OCI-LY7 (cell line): Measurements from ENCODE around the gene RSPH4A. TPM values are rescaled to one million over a fixed set of nuclear protein-coding genes. Genes with fewer than 3 reads are reported as not detected.
A peak's percentile ranks its signal among the peaks of the same experiment; 100 is the strongest.

Experiments
- BruUV-seq: library from RNA; stranded (reverse); fragments of 400-500 nt; replicated peaks from 2 replicates; lab custom pipeline; 2021; lab: Mats Ljungman, UMichigan
- CTCF ChIA-PET: fragments of 300-600 bp; sonication (Branson Sonifier 250); formaldehyde crosslinking; loops from one replicate; lab custom pipeline; 2022; ENCODE audit warnings: antibody characterized with exemption; ENCODE audit not compliant: unreplicated experiment; lab: Charles Lee
- POLR2A ChIA-PET: fragments of 300-600 bp; sonication (Branson Sonifier 250); formaldehyde crosslinking; loops from one replicate; lab custom pipeline; 2022; ENCODE audit warnings: antibody characterized with exemption; lab: Charles Lee
- DNase-seq: peaks from one replicate; pipeline ENCODE4 v3.0.0-alpha.2; 2015; ENCODE audit warnings: low spot score
- H2AFZ ChIP-seq: fragments of 200-600 bp; sonication (generic), shearing (Covaris generic); 2 replicates; pipeline ENCODE4 v1.6.1; 2014; ENCODE audit warnings: mild to moderate bottlenecking, antibody characterized with exemption, low read length, moderate library complexity
- H3K27ac ChIP-seq: fragments of 200-600 bp; sonication (generic); 2 replicates; pipeline ENCODE4 v1.5.1; 2014; ENCODE audit warnings: mixed run types, low read depth, mild to moderate bottlenecking, moderate library complexity, low read length, inconsistent platforms; ENCODE audit not compliant: poor library complexity, severe bottlenecking
- H3K36me3 ChIP-seq: fragments of 200-600 bp; sonication (generic); 2 replicates; pipeline ENCODE4 v1.6.1; 2014; ENCODE audit warnings: mild to moderate bottlenecking, antibody characterized with exemption, low read length, moderate library complexity, mixed read lengths; ENCODE audit not compliant: insufficient read depth
- H3K4me1 ChIP-seq: fragments of 200-600 bp; sonication (generic); 2 replicates; pipeline ENCODE4 v1.5.1; 2014; ENCODE audit warnings: mild to moderate bottlenecking, low read length; ENCODE audit not compliant: insufficient read depth, poor library complexity, severe bottlenecking
- H3K4me2 ChIP-seq: fragments of 200-600 bp; sonication (generic); 2 replicates; pipeline ENCODE4 v1.6.1; 2014; ENCODE audit warnings: mild to moderate bottlenecking, low read length
- H3K4me3 ChIP-seq: fragments of 200-600 bp; sonication (generic); 2 replicates; pipeline ENCODE4 v1.5.1; 2014; ENCODE audit warnings: mild to moderate bottlenecking, low read depth, low read length; ENCODE audit not compliant: poor library complexity, severe bottlenecking
- H3K79me2 ChIP-seq: fragments of 200-600 bp; sonication (generic); 2 replicates; pipeline ENCODE4 v1.6.1; 2016; ENCODE audit warnings: low read depth, mild to moderate bottlenecking, low read length, moderate library complexity, mixed read lengths; ENCODE audit not compliant: insufficient read depth
- H3K9me2 ChIP-seq: fragments of 200-600 bp; sonication (generic); 2 replicates; pipeline ENCODE4 v1.6.1; 2016; ENCODE audit warnings: mild to moderate bottlenecking, low read length, mixed read lengths; ENCODE audit not compliant: insufficient read depth
- H3K9me3 ChIP-seq: fragments of 200-600 bp; sonication (generic); 2 replicates; pipeline ENCODE4 v1.6.1; 2014; ENCODE audit warnings: mild to moderate bottlenecking, mixed run types, low read length, mixed read lengths
- H4K20me1 ChIP-seq: fragments of 200-600 bp; sonication (generic); 2 replicates; pipeline ENCODE4 v1.6.1; 2014; ENCODE audit warnings: mild to moderate bottlenecking, antibody characterized with exemption, low read length, moderate library complexity, mixed read lengths; ENCODE audit not compliant: insufficient read depth
- EZH2phosphoT487 ChIP-seq: fragments of 200-600 bp; sonication (generic); IDR thresholded peaks from 2 replicates; pipeline ENCODE4 v1.6.1; 2018; ENCODE audit warnings: low read depth, borderline replicate concordance, mild to moderate bottlenecking, mixed run types, antibody characterized with exemption, low read length, moderate library complexity, mixed read lengths
- intact Hi-C: fragments of 100-400 bp; cut with micrococcal nuclease; formaldehyde crosslinking; loops from one replicate; pipeline ENCODE4 v1.10.0; 2022; ENCODE audit not compliant: unreplicated experiment
- total RNA-seq, 2 experiments: library from RNA; depleted of rRNA in 1 of 2; stranded (reverse); fragments of >200 nt in 1 of 2; shearing (Covaris generic) in 1 of 2; gene quantifications; 2 replicates each; pipeline ENCODE4 v1.2.3, GENCODE V29; 2014 to 2022
- TF ChIP-seq, protein P1 (sequence below): fragments of 200-600 bp; sonication (generic); conservative IDR thresholded peaks from 2 replicates; pipeline ENCODE4 v1.5.1; 2014; ENCODE audit warnings: mild to moderate bottlenecking, antibody characterized with exemption, low read length, moderate library complexity, mixed read lengths

Gene RSPH4A
- total RNA-seq, 2 experiments from 2014 or later = 0.16 TPM; not detected in 1

DNA sequence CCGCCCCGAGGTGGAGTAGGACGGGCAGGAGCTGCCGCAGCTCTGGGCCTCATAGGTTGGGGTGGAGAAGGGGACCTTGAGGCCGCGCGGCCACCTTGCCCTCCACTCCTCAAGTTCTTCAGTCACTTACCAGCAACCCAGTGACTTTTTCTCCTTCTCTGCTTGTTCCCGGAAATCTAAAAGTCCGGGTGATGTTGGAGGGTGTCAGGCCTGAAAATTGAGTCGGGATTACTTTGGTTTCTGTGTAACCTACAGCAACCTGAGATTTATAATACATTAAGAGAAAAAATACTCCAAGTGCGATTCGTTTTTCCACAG is 44.6 kb upstream of the RSPH4A start:
- CTCF ChIA-PET = interaction anchor here (0.6 to 2.0 kb wide), 6 partner anchors 11 to 354 kb away, joined by 3 to 8 read pairs (median 4); no protein-coding TSS in a partner anchor
- H3K9me3 ChIP-seq = no peaks in the 10 kb centered on the region
- H3K4me2 ChIP-seq = peak overlapping the region; percentile 97
- peaks cover 31% of the 10 kb centered on the region for H3K36me3 ChIP-seq
- peak overlapping the region; percentile 91 for H3K4me3 ChIP-seq
- POLR2A ChIA-PET = interaction anchor here (0.6 to 2.2 kb wide), 16 partner anchors 9 to 484 kb away, joined by 3 to 16 read pairs (median 4); partner anchors contain the start of genes KPNA5, TSPYL1 and ZUP1
- no peak for DNase-seq
- peaks cover 16% of the 10 kb centered on the region; the same call in 1 of the 2 replicates for H4K20me1 ChIP-seq
- peak overlapping the region; percentile 60 for H2AFZ ChIP-seq
- H3K79me2 ChIP-seq = peaks cover 65% of the 10 kb centered on the region
- no peaks in the 10 kb centered on the region for H3K9me2 ChIP-seq
- BruUV-seq = TSS peak; percentile 58
- intact Hi-C loops = loop anchor here (1.0 to 10.0 kb wide), 8 partner anchors 76 to 1106 kb away; partner anchors contain the start of genes KPNA5, NT5DC1, NUS1 and ZUP1
- TF ChIP-seq EZH2phosphoT487 = no peak
- H3K27ac ChIP-seq = peak overlapping the region; percentile 72
- peaks cover 36% of the 10 kb centered on the region for H3K4me1 ChIP-seq

DNA sequence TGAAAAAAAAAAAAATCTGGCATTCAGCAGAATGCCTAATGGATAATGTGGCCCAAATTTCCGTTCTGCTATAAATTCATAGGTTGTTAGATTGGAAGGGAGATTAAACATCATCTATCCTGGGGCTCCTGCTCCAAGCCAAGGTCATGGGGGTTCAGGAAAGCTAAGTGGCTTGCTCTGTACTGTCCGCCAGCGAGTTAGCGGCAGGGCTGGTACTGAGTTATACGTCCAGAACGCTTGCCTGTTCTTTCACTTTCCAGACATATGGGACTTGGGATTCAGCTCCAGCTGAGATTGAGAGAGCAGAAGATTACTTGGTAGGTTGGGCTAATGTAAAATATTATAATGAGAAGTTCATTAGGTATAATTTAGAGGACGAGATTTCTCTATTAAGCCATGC is 44.1 kb upstream of the RSPH4A start:
- peaks cover 36% of the 10 kb centered on the region for H3K4me1 ChIP-seq
- TF ChIP-seq EZH2phosphoT487 = no peak
- TF ChIP-seq, protein P1, sequence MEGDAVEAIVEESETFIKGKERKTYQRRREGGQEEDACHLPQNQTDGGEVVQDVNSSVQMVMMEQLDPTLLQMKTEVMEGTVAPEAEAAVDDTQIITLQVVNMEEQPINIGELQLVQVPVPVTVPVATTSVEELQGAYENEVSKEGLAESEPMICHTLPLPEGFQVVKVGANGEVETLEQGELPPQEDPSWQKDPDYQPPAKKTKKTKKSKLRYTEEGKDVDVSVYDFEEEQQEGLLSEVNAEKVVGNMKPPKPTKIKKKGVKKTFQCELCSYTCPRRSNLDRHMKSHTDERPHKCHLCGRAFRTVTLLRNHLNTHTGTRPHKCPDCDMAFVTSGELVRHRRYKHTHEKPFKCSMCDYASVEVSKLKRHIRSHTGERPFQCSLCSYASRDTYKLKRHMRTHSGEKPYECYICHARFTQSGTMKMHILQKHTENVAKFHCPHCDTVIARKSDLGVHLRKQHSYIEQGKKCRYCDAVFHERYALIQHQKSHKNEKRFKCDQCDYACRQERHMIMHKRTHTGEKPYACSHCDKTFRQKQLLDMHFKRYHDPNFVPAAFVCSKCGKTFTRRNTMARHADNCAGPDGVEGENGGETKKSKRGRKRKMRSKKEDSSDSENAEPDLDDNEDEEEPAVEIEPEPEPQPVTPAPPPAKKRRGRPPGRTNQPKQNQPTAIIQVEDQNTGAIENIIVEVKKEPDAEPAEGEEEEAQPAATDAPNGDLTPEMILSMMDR = no peak
- H4K20me1 ChIP-seq = peaks cover 16% of the 10 kb centered on the region; the same call in 1 of the 2 replicates
- peaks cover 36% of the 10 kb centered on the region for H3K36me3 ChIP-seq
- no peaks in the 10 kb centered on the region for H3K9me3 ChIP-seq
- BruUV-seq = no TSS peak
- intact Hi-C loops = loop anchor here (5.0 to 10.0 kb wide), 4 partner anchors 75 to 1105 kb away; partner anchors contain the start of genes NUS1 and ZUP1
- peak overlapping the region; percentile 72 for H3K27ac ChIP-seq
- H3K79me2 ChIP-seq = peaks cover 65% of the 10 kb centered on the region
- H3K9me2 ChIP-seq = no peaks in the 10 kb centered on the region
- CTCF ChIA-PET = interaction anchor here (1.1 to 2.0 kb wide), 3 partner anchors 293 to 355 kb away, joined by 3 to 4 read pairs (median 3); no protein-coding TSS in a partner anchor
- peak overlapping the region; percentile 91 for H3K4me3 ChIP-seq
- peak; percentile 37 for DNase-seq
- peak overlapping the region; percentile 97 for H3K4me2 ChIP-seq
- peak overlapping the region; percentile 60; the same call in 1 of the 2 replicates for H2AFZ ChIP-seq
- POLR2A ChIA-PET = interaction anchor here (0.7 to 2.0 kb wide), 12 partner anchors 10 to 316 kb away, joined by 3 to 12 read pairs (median 4); partner anchors contain the start of genes TSPYL1 and ZUP1

DNA sequence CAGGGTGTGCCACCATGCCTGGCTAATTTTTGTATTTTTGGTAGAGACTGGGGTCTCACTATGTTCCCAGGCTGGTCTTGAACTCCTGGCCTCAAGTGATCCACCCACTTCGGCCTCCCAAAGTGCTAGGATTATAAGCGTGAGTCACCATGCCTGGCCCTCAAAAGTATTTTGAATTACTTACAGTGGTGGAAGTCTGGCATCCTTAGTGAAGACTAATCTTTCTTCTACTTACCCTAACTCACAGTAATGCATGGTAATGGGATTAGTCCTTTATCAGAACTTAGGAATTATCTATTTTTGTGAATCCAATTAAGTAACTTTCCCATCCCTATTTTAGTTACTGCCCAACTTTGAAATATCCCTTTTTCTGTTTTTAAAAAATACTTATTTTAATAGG is 41.1 kb upstream of the RSPH4A start:
- TF ChIP-seq EZH2phosphoT487 = no peak
- TF ChIP-seq, protein P1 = no peak
- H3K9me3 ChIP-seq = no peaks in the 10 kb centered on the region
- BruUV-seq = no TSS peak
- H4K20me1 ChIP-seq = peaks cover 16% of the 10 kb centered on the region; the same call in 1 of the 2 replicates
- no peak overlapping the region for H3K4me2 ChIP-seq
- no peak overlapping the region for H2AFZ ChIP-seq
- no peaks in the 10 kb centered on the region for H3K9me2 ChIP-seq
- H3K4me3 ChIP-seq = no peak overlapping the region
- intact Hi-C loops = loop anchor here (10.0 kb wide), 1 partner anchor 560 kb away; no protein-coding TSS in a partner anchor
- ChIA-PET CTCF (interaction anchor here (0.6 kb wide), 1 partner anchor 346 kb away, joined by 4 read pairs; no protein-coding TSS in a partner anchor), POLR2A (no interaction called here)
- DNase-seq = no peak
- peaks cover 80% of the 10 kb centered on the region for H3K79me2 ChIP-seq
- peaks cover 65% of the 10 kb centered on the region for H3K36me3 ChIP-seq
- peaks cover 20% of the 10 kb centered on the region for H3K4me1 ChIP-seq
- no peak overlapping the region for H3K27ac ChIP-seq
